Embryonic facial prominence (tissue), 1 donor: ENCODE data around the gene GABBR2.
"Not testable (repeated sequence)": the region's sequence is repeated elsewhere in the genome, so short reads cannot be mapped to it uniquely, and the experiment has no call there.

Experiments used
- DNase-seq: peaks from one replicate; pipeline ENCODE4 v3.0.0-alpha.2; 2016; ENCODE audit errors: extremely low spot score

The GABBR2 gene

GRCh38 chr9:98295824-98296223, 412.9 kb downstream of the GABBR2 start:
- no peak for DNase-seq

GRCh38 chr9:98291820-98292219, 416.9 kb downstream of the GABBR2 start:
- DNase-seq = no peak

- DNase-seq = no peak
Observed at GRCh38 chr9:98290411-98290810, 418.3 kb downstream of the GABBR2 start.

GRCh38 chr9:98289614-98290201, 419.0 kb downstream of the GABBR2 start:
- DNase-seq = no peak

GRCh38 chr9:98288881-98289280, 419.9 kb downstream of the GABBR2 start:
- DNase-seq = no peak

- no peak for DNase-seq
Observed at GRCh38 chr9:98287384-98287783, 421.4 kb downstream of the GABBR2 start.

GRCh38 chr9:98285446-98285845, 423.3 kb downstream of the GABBR2 start:
- DNase-seq = no peak

GRCh38 chr9:98284754-98285153, 424.0 kb downstream of the GABBR2 start:
- DNase-seq = no peak

GRCh38 chr9:98283143-98283542, 425.6 kb downstream of the GABBR2 start:
- not testable (repeated sequence) for DNase-seq

GRCh38 chr9:98281281-98281680, 427.5 kb downstream of the GABBR2 start:
- DNase-seq = no peak

GRCh38 chr9:98280574-98280973, 428.2 kb downstream of the GABBR2 start:
- no peak for DNase-seq

GRCh38 chr9:98280162-98280561, 428.6 kb downstream of the GABBR2 start:
- no peak for DNase-seq

GRCh38 chr9:98276907-98277469, 431.7 kb downstream of the GABBR2 start:
- DNase-seq = no peak

GRCh38 chr9:98275159-98275558, 433.6 kb downstream of the GABBR2 start:
- no peak for DNase-seq

- no peak for DNase-seq
Observed at GRCh38 chr9:98272083-98272482, 436.7 kb downstream of the GABBR2 start.

- DNase-seq = no peak
Observed at GRCh38 chr9:98271479-98271878, 437.3 kb downstream of the GABBR2 start.

GRCh38 chr9:98270284-98270683, 438.5 kb downstream of the GABBR2 start:
- DNase-seq = not testable (repeated sequence)

- DNase-seq = not testable (repeated sequence)
Observed at GRCh38 chr9:98269652-98270051, 439.1 kb downstream of the GABBR2 start.

- DNase-seq = not testable (repeated sequence)
Observed at GRCh38 chr9:98267556-98267955, 441.2 kb downstream of the GABBR2 start.

GRCh38 chr9:98264516-98264915, 444.2 kb downstream of the GABBR2 start:
- no peak for DNase-seq

- peak; percentile 59 for DNase-seq
Observed at GRCh38 chr9:98263482-98264357, 445.0 kb downstream of the GABBR2 start.

GRCh38 chr9:98263080-98263479, 445.7 kb downstream of the GABBR2 start:
- DNase-seq = no peak

- DNase-seq = no peak
Observed at GRCh38 chr9:98262056-98262455, 446.7 kb downstream of the GABBR2 start.
